H1 (cell line): ENCODE results near the gene IRGQ.

ENCODE experiments used
- CTBP2 ChIP-seq: IDR thresholded peaks from 2 replicates; pipeline ENCODE4 v1.7.0; 2011; ENCODE audit warnings: borderline replicate concordance, mild to moderate bottlenecking, moderate library complexity, mixed read lengths, low read length; ENCODE audit not compliant: insufficient read depth, insufficient read length
- EP300 ChIP-seq, 2 experiments: IDR thresholded peaks; 1 replicate in 1 of 2; 2 replicates in 1 of 2; pipeline ENCODE4 v1.6.1; 2011 to 2012; ENCODE audit warnings: low read depth in 2 of 2, low read length in 2 of 2, mild to moderate bottlenecking in 2 of 2, borderline replicate concordance in 1 of 2, inconsistent platforms in 1 of 2, moderate library complexity in 1 of 2
- EZH2 ChIP-seq: fragments of 200-600 bp; sonication (generic); IDR thresholded peaks from 2 replicates; pipeline ENCODE4 v1.7.1; 2012; ENCODE audit warnings: low read depth, mild to moderate bottlenecking, moderate library complexity, low read length, inconsistent platforms; ENCODE audit not compliant: severe bottlenecking
- SP2 ChIP-seq: IDR thresholded peaks from 2 replicates; pipeline ENCODE4 v1.6.1; 2012; ENCODE audit warnings: mild to moderate bottlenecking, low read length, inconsistent platforms

GRCh38 chr19:43609872-43610271, 13.9 kb upstream of the IRGQ start:
- TF ChIP-seq SP2: no peak
- no peak for TF ChIP-seq EP300 (IDR thresholded peaks at IDR 0.05; ENCODE audit: borderline replicate concordance in 1 of 2, low read depth in 2 of 2, low read length in 2 of 2)
- no peak for TF ChIP-seq EZH2
- TF ChIP-seq CTBP2: no peak
